Parathyroid adenoma (tissue), 2 donors: ENCODE results near the gene TLCD2.

Experiments
- H2AFZ ChIP-seq: fragments of 300-600 bp; sonication (generic); one replicate; pipeline ENCODE4 v1.7.0; 2017; ENCODE audit warnings: antibody characterized with exemption, mild to moderate bottlenecking
- H3K27ac ChIP-seq: fragments of 300-600 bp; sonication (generic); one replicate; pipeline ENCODE4 v1.7.0; 2017
- H3K27me3 ChIP-seq: fragments of 300-600 bp; sonication (generic); one replicate; pipeline ENCODE4 v1.7.0; 2017; ENCODE audit warnings: low read length; ENCODE audit not compliant: control insufficient read depth, insufficient read depth
- H3K36me3 ChIP-seq: fragments of 300-600 bp; sonication (generic); one replicate; pipeline ENCODE4 v1.7.0; 2017; ENCODE audit warnings: low read length; ENCODE audit not compliant: control insufficient read depth, insufficient read depth
- H3K4me1 ChIP-seq: fragments of 300-600 bp; sonication (generic); one replicate; pipeline ENCODE4 v1.7.0; 2017; ENCODE audit warnings: control low read depth
- H3K4me2 ChIP-seq: fragments of 300-600 bp; sonication (generic); one replicate; pipeline ENCODE4 v1.7.0; 2017; ENCODE audit warnings: low read length
- H3K4me3 ChIP-seq: fragments of 300-600 bp; sonication (generic); one replicate; pipeline ENCODE4 v1.7.0; 2017; ENCODE audit warnings: low read depth, low read length
- H3K79me2 ChIP-seq: fragments of 300-600 bp; sonication (generic); one replicate; pipeline ENCODE4 v1.7.0; 2017; ENCODE audit warnings: control low read depth
- H3K9ac ChIP-seq: fragments of 300-600 bp; sonication (generic); one replicate; pipeline ENCODE4 v1.7.0; 2017; ENCODE audit warnings: mild to moderate bottlenecking
- H3K9me3 ChIP-seq: fragments of 300-600 bp; sonication (generic); one replicate; pipeline ENCODE4 v1.7.0; 2017; ENCODE audit warnings: low read length; ENCODE audit not compliant: control insufficient read depth
- CTCF ChIP-seq: fragments of 300-600 bp; sonication (generic); IDR thresholded peaks from one replicate; pipeline ENCODE4 v1.7.0; 2017; ENCODE audit warnings: antibody characterized with exemption, mild to moderate bottlenecking
- donor health status: primary hyperparathyroidism.

Gene TLCD2

GRCh38 chr17:1735834-1736347, 25.7 kb upstream of the TLCD2 start:
- Histone ChIP-seq H3K9ac (no peak overlapping the region), H3K79me2 (no peaks in the 10 kb centered on the region), H3K27me3 (no peaks in the 10 kb centered on the region), H3K9me3 (no peaks in the 10 kb centered on the region), H3K4me3 (no peak overlapping the region), H3K4me1 (no peaks in the 10 kb centered on the region), H3K4me2 (no peak overlapping the region), H3K36me3 (no peaks in the 10 kb centered on the region), H3K27ac (no peak overlapping the region), H2AFZ (no peak overlapping the region)
- TF ChIP-seq CTCF, result no peak

- H3K4me2 ChIP-seq, result no peak overlapping the region
- TF ChIP-seq CTCF, result no peak
- H3K9me3 ChIP-seq, result no peaks in the 10 kb centered on the region
- no peaks in the 10 kb centered on the region for H3K27me3 ChIP-seq
- H3K36me3 ChIP-seq, result no peaks in the 10 kb centered on the region
- no peak overlapping the region for H3K4me3 ChIP-seq
- no peak overlapping the region for H2AFZ ChIP-seq
- no peaks in the 10 kb centered on the region for H3K4me1 ChIP-seq
- H3K9ac ChIP-seq, result no peak overlapping the region
- no peaks in the 10 kb centered on the region for H3K79me2 ChIP-seq
- H3K27ac ChIP-seq, result no peak overlapping the region
These were observed 25.2 kb upstream of the TLCD2 start for GRCh38 chr17:1735418-1735817.

- H2AFZ ChIP-seq, result no peak overlapping the region
- no peak overlapping the region for H3K4me2 ChIP-seq
- H3K27ac ChIP-seq, result no peak overlapping the region
- no peak for TF ChIP-seq CTCF
- H3K4me3 ChIP-seq, result no peak overlapping the region
- H3K27me3 ChIP-seq, result no peaks in the 10 kb centered on the region
- H3K79me2 ChIP-seq, result no peaks in the 10 kb centered on the region
- H3K36me3 ChIP-seq, result no peaks in the 10 kb centered on the region
- no peak overlapping the region for H3K9ac ChIP-seq
- no peaks in the 10 kb centered on the region for H3K4me1 ChIP-seq
- H3K9me3 ChIP-seq, result no peaks in the 10 kb centered on the region
These were observed 23.6 kb upstream of the TLCD2 start for GRCh38 chr17:1733759-1734158.

- Histone ChIP-seq H3K27ac (no peak overlapping the region), H3K79me2 (no peaks in the 10 kb centered on the region), H3K4me2 (no peak overlapping the region), H3K9ac (no peak overlapping the region), H3K9me3 (no peaks in the 10 kb centered on the region), H3K4me3 (no peak overlapping the region), H2AFZ (no peak overlapping the region), H3K4me1 (no peaks in the 10 kb centered on the region), H3K27me3 (no peaks in the 10 kb centered on the region), H3K36me3 (no peaks in the 10 kb centered on the region)
- TF ChIP-seq CTCF, result no peak
These were observed 22.7 kb upstream of the TLCD2 start for GRCh38 chr17:1732833-1733321.

- Histone ChIP-seq H3K9me3 (no peaks in the 10 kb centered on the region), H3K4me2 (no peak overlapping the region), H3K36me3 (no peaks in the 10 kb centered on the region), H3K79me2 (no peaks in the 10 kb centered on the region), H2AFZ (no peak overlapping the region), H3K9ac (no peak overlapping the region), H3K4me1 (no peaks in the 10 kb centered on the region), H3K27me3 (no peaks in the 10 kb centered on the region), H3K27ac (no peak overlapping the region), H3K4me3 (no peak overlapping the region)
- TF ChIP-seq CTCF, result no peak
These were observed 22.2 kb upstream of the TLCD2 start for GRCh38 chr17:1732241-1732832.
